GM12878 (cell line): ENCODE data around the gene KRIT1. TPM values are rescaled to one million over a fixed set of nuclear protein-coding genes. Genes with fewer than 3 reads are reported as not detected.

Experiments
- ATAC-seq: fragments of 200-7000 bp; cut with Tn5 transposase; 3 replicates; pipeline ENCODE4 v1.9.1; 2020; ENCODE audit warnings: mild to moderate bottlenecking, moderate library complexity
- BruUV-seq: library from RNA; stranded (reverse); fragments of 400-500 nt; replicated peaks from 2 replicates; lab custom pipeline; 2021; lab: Mats Ljungman, UMichigan
- CTCF ChIA-PET: fragments of 300-600 bp; sonication (Branson Sonifier 250); formaldehyde crosslinking; extraction: SDS; loops from one replicate; lab custom pipeline; 2021; ENCODE audit warnings: inconsistent platforms; lab: Yijun Ruan, JAX
- POLR2A ChIA-PET: fragments of 350-600 bp; formaldehyde crosslinking; extraction: SDS; loops from one replicate; lab custom pipeline; 2021; ENCODE audit warnings: inconsistent platforms; lab: Charles Lee
- RAD21 ChIA-PET: fragments of 300-600 bp; sonication (Branson Sonifier 250); formaldehyde crosslinking; loops from one replicate; lab custom pipeline; 2023; ENCODE audit warnings: antibody characterized with exemption; ENCODE audit not compliant: unreplicated experiment; lab: Charles Lee
- SMC1A ChIA-PET: fragments of 300-600 bp; sonication (Branson Sonifier 250); formaldehyde crosslinking; loops from one replicate; lab custom pipeline; 2023; ENCODE audit not compliant: unreplicated experiment, uncharacterized antibody; lab: Charles Lee
- DNase-seq: peaks from one replicate; pipeline ENCODE4 v3.0.0-alpha.2; 2011; ENCODE audit warnings: low read depth, low spot score
- FAIRE-seq: peaks from 3 replicates; lab custom pipeline; 2011; peaks lifted over from hg19 to GRCh38; lab: Jason Lieb, UNC
- H2AFZ ChIP-seq: 2 replicates; pipeline ENCODE4 v1.6.0; 2011; ENCODE audit warnings: low read depth, low read length, control low read depth; ENCODE audit not compliant: control insufficient read depth
- H3K27ac ChIP-seq: 2 replicates; pipeline ENCODE4 v1.5.1; 2011; ENCODE audit warnings: control low read depth; ENCODE audit not compliant: control insufficient read depth, insufficient read depth
- H3K27me3 ChIP-seq, 2 experiments: replicated peaks in 1 of 2; 2 replicates each; pipeline versions ENCODE4 v1.6.0 to v1.6.1; 2011; ENCODE audit warnings: low read length in 1 of 2; ENCODE audit not compliant: control insufficient read depth in 2 of 2, insufficient read depth in 2 of 2
- H3K36me3 ChIP-seq, 2 experiments: 2 replicates each; pipeline ENCODE4 v1.5.1; 2011; ENCODE audit warnings: low read length in 1 of 2; ENCODE audit not compliant: control insufficient read depth in 2 of 2, insufficient read depth in 2 of 2
- H3K4me1 ChIP-seq: 2 replicates; pipeline ENCODE4 v1.6.1; 2011; ENCODE audit warnings: mild to moderate bottlenecking, low read length, moderate library complexity, mixed read lengths; ENCODE audit not compliant: control insufficient read depth, insufficient read depth
- H3K4me2 ChIP-seq: 2 replicates; pipeline ENCODE4 v1.6.0; 2011; ENCODE audit warnings: control low read depth; ENCODE audit not compliant: control insufficient read depth, insufficient read depth
- H3K4me3 ChIP-seq: fragments of 200-600 bp; sonication (generic); 2 replicates; pipeline ENCODE4 v1.5.1; 2016
- H3K79me2 ChIP-seq: 2 replicates; pipeline ENCODE4 v1.6.0; 2011; ENCODE audit warnings: low read length; ENCODE audit not compliant: control insufficient read depth, insufficient read depth
- H3K9ac ChIP-seq: 2 replicates; pipeline ENCODE4 v1.8.0; 2011; ENCODE audit warnings: low read length, control low read depth, mixed read lengths; ENCODE audit not compliant: control insufficient read depth, insufficient read depth
- H3K9me3 ChIP-seq: replicated peaks from 3 replicates; pipeline ENCODE4 v1.5.1; 2011; ENCODE audit warnings: mild to moderate bottlenecking, low read length; ENCODE audit not compliant: control insufficient read depth, insufficient read depth
- H4K20me1 ChIP-seq: 2 replicates; pipeline ENCODE4 v1.6.0; 2011; ENCODE audit not compliant: control insufficient read depth, insufficient read depth
- CHD4 ChIP-seq: fragments of 200-600 bp; sonication (generic); IDR thresholded peaks from 2 replicates; pipeline ENCODE4 v1.6.1; 2016; ENCODE audit warnings: mild to moderate bottlenecking
- EP300 ChIP-seq, 2 experiments: fragments of 150-350 bp in 1 of 2; IDR thresholded peaks; 2 replicates each; pipeline ENCODE4 v1.6.1; 2011 to 2012; ENCODE audit warnings: low read depth in 2 of 2, low read length in 2 of 2, borderline replicate concordance in 1 of 2, improper control_type of control experiment in 1 of 2, inconsistent platforms in 1 of 2; ENCODE audit not compliant: control insufficient read depth in 1 of 2
- FOS ChIP-seq: IDR thresholded peaks from 3 replicates; pipeline ENCODE4 v1.6.1; 2011; ENCODE audit warnings: borderline replicate concordance; ENCODE audit not compliant: insufficient read length; ENCODE audit errors: extremely low read depth
- IRF4 ChIP-seq: IDR thresholded peaks from 2 replicates; pipeline ENCODE4 v1.6.1; 2011; ENCODE audit warnings: low read depth, low read length
- NBN ChIP-seq: fragments of 450-650 bp; IDR thresholded peaks from 2 replicates; pipeline ENCODE4 v1.6.1; 2016
- PAX8 ChIP-seq: fragments of 450-650 bp; IDR thresholded peaks from 2 replicates; pipeline ENCODE4 v1.6.1; 2017; ENCODE audit warnings: mild to moderate bottlenecking, moderate library complexity
- RB1 ChIP-seq: fragments of 450-650 bp; formaldehyde crosslinking; IDR thresholded peaks from 2 replicates; pipeline ENCODE4 v1.6.1; 2017; ENCODE audit warnings: mild to moderate bottlenecking, borderline replicate concordance
- SIN3A ChIP-seq: IDR thresholded peaks from 2 replicates; pipeline ENCODE4 v1.6.1; 2012; ENCODE audit warnings: low read depth, low read length, improper control_type of control experiment
- SUZ12 ChIP-seq: fragments of 200-600 bp; sonication (generic); IDR thresholded peaks from one replicate; pipeline ENCODE4 v1.6.1; 2018; ENCODE audit warnings: antibody characterized with exemption, mild to moderate bottlenecking; ENCODE audit not compliant: unreplicated experiment
- TCF12 ChIP-seq: IDR thresholded peaks from 2 replicates; pipeline ENCODE4 v1.6.1; 2011; ENCODE audit warnings: low read depth, mild to moderate bottlenecking, low read length
- TCF3 ChIP-seq: IDR thresholded peaks from 2 replicates; pipeline ENCODE4 v1.6.1; 2012; ENCODE audit warnings: low read depth, mild to moderate bottlenecking, low read length, borderline replicate concordance; ENCODE audit not compliant: insufficient read depth
- YY1 ChIP-seq: IDR thresholded peaks from 2 replicates; pipeline ENCODE4 v1.6.1; 2011; ENCODE audit warnings: low read depth, mild to moderate bottlenecking, low read length
- ZNF24 ChIP-seq: fragments of 450-650 bp; IDR thresholded peaks from 2 replicates; pipeline ENCODE4 v1.6.1; 2017; ENCODE audit warnings: antibody characterized with exemption, mild to moderate bottlenecking
- ZNF274 ChIP-seq: IDR thresholded peaks from one replicate; pipeline ENCODE4 v1.8.0; 2011; ENCODE audit not compliant: insufficient read length, insufficient read depth
- ZZZ3 ChIP-seq: IDR thresholded peaks from 2 replicates; pipeline ENCODE4 v1.6.1; 2011; ENCODE audit warnings: low read depth; ENCODE audit not compliant: control insufficient read depth, insufficient read length
- WGBS: methylation state at CpG from one replicate; pipeline ENCODE4 v1.1.6; 2016; ENCODE audit warnings: low lambda C conversion rate; ENCODE audit not compliant: insufficient replicate concordance, insufficient coverage; ENCODE audit errors: missing lambda C conversion rate; 5-methylcytosine and 5-hydroxymethylcytosine counted together
- in situ Hi-C: fragments of 300-500 bp; cut with MboI; formaldehyde crosslinking; loops from 9 replicates; pipeline ENCODE4 v1.14.3; 2018; ENCODE audit warnings: mixed read lengths
- intact Hi-C: fragments of 100-400 bp; cut with micrococcal nuclease; formaldehyde crosslinking; loops from one replicate; pipeline ENCODE4 v1.14.2; 2022; ENCODE audit not compliant: unreplicated experiment
- polyA plus RNA-seq, 11 experiments: library from polyadenylated mRNA; depleted of rRNA in 4 of 11; unstranded in 6 of 11; stranded (reverse) in 5 of 11; fragments of >200 nt; fragmentation: Nextera tagmentation in 4 of 11; fragmentation: Illumina TruSeq in 1 of 11; extraction: Ambion mirVana in 4 of 11; extraction: Trizol in 1 of 11; gene quantifications; 1 replicate in 1 of 11; 2 replicates in 10 of 11; pipeline versions ENCODE4 v1.2.1 to v1.2.3, GENCODE V29; 2011 to 2016; ENCODE audit warnings: inconsistent platforms in 2 of 11, missing spikeins in 2 of 11, low read depth in 1 of 11
- total RNA-seq, 4 experiments: library from RNA; depleted of rRNA in 3 of 4; stranded (reverse); fragments of >200 nt in 3 of 4; fragmentation: Illumina TruSeq in 1 of 4; extraction: Trizol in 1 of 4; gene quantifications; 2 replicates each; pipeline versions ENCODE4 v1.2.1 to v1.2.3, GENCODE V29; 2013 to 2021

The KRIT1 gene
- total and polyA plus RNA-seq, 10 of the 15 experiments (the other 5 are each of a cell fraction or from before 2014, with no cell fraction given), result 12.0 to 60.1 (median 27.0) TPM

DNA sequence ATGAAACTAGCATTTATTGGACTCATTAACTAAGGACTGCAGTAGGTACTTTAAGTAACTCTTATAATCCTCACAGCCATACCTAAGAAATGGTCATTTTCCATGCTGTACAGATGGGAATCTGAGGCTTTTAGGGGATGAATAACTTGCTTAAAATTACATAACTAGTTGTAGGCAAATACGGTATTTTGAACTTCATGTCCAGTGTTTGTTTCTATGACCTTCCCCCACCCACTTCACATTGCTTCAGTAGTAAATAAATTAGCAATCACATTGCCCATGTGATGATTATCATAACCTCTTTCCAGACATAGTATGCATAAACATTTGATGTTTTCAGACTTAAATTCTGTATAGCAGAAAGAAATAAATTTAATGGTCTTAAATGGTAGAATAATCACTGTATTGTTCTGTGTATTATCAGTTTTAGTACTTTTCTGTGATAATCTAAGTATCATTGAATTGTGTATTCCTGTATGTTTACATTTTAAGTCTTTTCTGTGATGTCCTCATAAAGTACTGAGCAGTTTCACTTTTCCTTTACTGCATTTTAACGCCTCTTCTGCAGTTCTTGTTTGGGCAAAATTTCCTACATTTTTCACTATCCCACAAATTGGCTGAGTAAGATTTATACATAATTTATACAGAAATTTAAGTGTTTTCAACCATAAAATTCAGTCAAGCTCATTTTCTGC is 48.3 kb upstream of the KRIT1 start:
- POLR2A ChIA-PET, result interaction anchor here (2.1 kb wide), 1 partner anchor 48 kb away, joined by 6 read pairs; the partner anchor contains the start of genes ANKIB1 and KRIT1

DNA sequence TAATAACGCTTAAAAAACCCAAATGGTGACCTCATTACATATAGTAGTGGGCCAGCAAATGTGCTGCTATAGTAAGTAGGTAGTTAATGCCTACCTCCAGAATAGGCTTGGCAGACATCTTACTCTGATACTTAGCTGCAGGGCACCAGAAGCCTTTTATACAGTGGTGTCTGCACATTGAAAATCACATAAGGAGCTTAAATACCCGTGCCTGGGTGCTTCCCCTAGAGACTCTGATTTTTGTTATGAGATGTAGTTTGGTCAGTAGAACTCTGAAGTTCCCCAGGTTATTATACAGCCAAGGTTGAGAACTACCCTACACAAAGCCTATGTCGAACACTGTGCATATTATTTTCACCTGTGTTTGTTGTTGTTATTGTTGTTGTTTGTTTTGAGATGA is 47.3 kb upstream of the KRIT1 start:
- no peak for DNase-seq
- no peak for FAIRE-seq
- H3K79me2 ChIP-seq, result peaks cover 42% of the 10 kb centered on the region
- CTCF ChIA-PET, result interaction anchor here (0.8 to 2.4 kb wide), 7 partner anchors 9 to 412 kb away, joined by 3 to 6 read pairs (median 4); partner anchors contain the start of gene MTERF1
- in situ Hi-C loops (no loop called here), intact Hi-C loops (no loop called here)
- H3K9ac ChIP-seq, result no peak overlapping the region
- SMC1A ChIA-PET, result interaction anchor here (0.7 to 3.3 kb wide), 6 partner anchors 9 to 53 kb away, joined by 3 to 13 read pairs (median 12); no protein-coding TSS in a partner anchor
- no peak for TF ChIP-seq PAX8
- TF ChIP-seq FOS, result no peak
- TF ChIP-seq TCF3, result no peak
- TF ChIP-seq RB1, result no peak
- TF ChIP-seq ZNF274, result no peak
- TF ChIP-seq IRF4, result no peak
- no peak for TF ChIP-seq NBN
- TF ChIP-seq YY1, result no peak
- TF ChIP-seq ZZZ3, result no peak
- no peak for TF ChIP-seq SUZ12
- TF ChIP-seq SIN3A, result no peak
- H2AFZ ChIP-seq, result no peak overlapping the region
- peaks cover 21% of the 10 kb centered on the region for H3K4me1 ChIP-seq
- no peak overlapping the region for H3K4me3 ChIP-seq
- 19% methylated on average over 3 of the region's 3 CpGs for WGBS
- H3K4me2 ChIP-seq, result peak overlapping the region; percentile 38; the same call in 1 of the 2 replicates
- peaks cover 0 to 2% of the 10 kb centered on the region in 2 experiments; a peak in 1 of 4 replicates for H3K36me3 ChIP-seq
- H3K27me3 ChIP-seq, result no peaks in the 10 kb centered on the region
- BruUV-seq, result no TSS peak
- no peak overlapping the region for H3K27ac ChIP-seq
- RAD21 ChIA-PET, result interaction anchor here (0.7 to 1.6 kb wide), 2 partner anchors 46 to 157 kb away, joined by 3 to 11 read pairs; partner anchors contain the start of genes ANKIB1 and KRIT1
- peak; percentile 72 for ATAC-seq
- H4K20me1 ChIP-seq, result no peaks in the 10 kb centered on the region
- H3K9me3 ChIP-seq, result no peaks in the 10 kb centered on the region; the same call in 2 of the 3 replicates
- POLR2A ChIA-PET, result interaction anchor here (1.2 to 2.1 kb wide), 2 partner anchors 12 to 46 kb away, joined by 3 to 6 read pairs; partner anchors contain the start of genes ANKIB1 and KRIT1

More for the DNA sequence above, 48.3 kb upstream of the KRIT1 start:
- TF ChIP-seq ZNF24 (no peak), SIN3A (no peak), TCF12 (no peak), EP300 (IDR thresholded peaks at IDR 0.05; ENCODE audit: borderline replicate concordance in 1 of 2, control insufficient read depth in 1 of 2, low read depth in 2 of 2, low read length in 2 of 2) (no peak), CHD4 (no peak)
- no peak for FAIRE-seq
- H3K27ac ChIP-seq, result no peak overlapping the region
- RAD21 ChIA-PET, result interaction anchor here (1.6 kb wide), 1 partner anchor 47 kb away, joined by 11 read pairs; the partner anchor contains the start of genes ANKIB1 and KRIT1
- no peaks in the 10 kb centered on the region for H3K27me3 ChIP-seq
- no peak for ATAC-seq
- no peaks in the 10 kb centered on the region; the same call in 2 of the 3 replicates for H3K9me3 ChIP-seq
- H3K36me3 ChIP-seq, result peaks cover 0 to 2% of the 10 kb centered on the region in 2 experiments; a peak in 2 of 4 replicates
- intact Hi-C loops, result no loop called here
- no TSS peak for BruUV-seq
- peaks cover 39% of the 10 kb centered on the region for H3K79me2 ChIP-seq
- H3K4me2 ChIP-seq, result no peak overlapping the region
- no peak overlapping the region for H3K9ac ChIP-seq
- peaks cover 21% of the 10 kb centered on the region for H3K4me1 ChIP-seq
- H4K20me1 ChIP-seq, result no peaks in the 10 kb centered on the region
- SMC1A ChIA-PET, result interaction anchor here (1.4 to 2.7 kb wide), 3 partner anchors 11 to 15 kb away, joined by 5 to 12 read pairs (median 12); no protein-coding TSS in a partner anchor
- no peak overlapping the region for H2AFZ ChIP-seq
- 91% methylated on average over 2 of the region's 2 CpGs for WGBS
- CTCF ChIA-PET, result interaction anchor here (2.4 kb wide), 1 partner anchor 15 kb away, joined by 6 read pairs; no protein-coding TSS in a partner anchor
- in situ Hi-C loops, result no loop called here
- no peak for DNase-seq
- H3K4me3 ChIP-seq, result no peak overlapping the region
